GM19397 (cell line): ENCODE measurements around the gene SMYD3.
A peak's percentile ranks its signal among the peaks of the same experiment; 100 is the strongest.
"Not testable (repeated sequence)": the region's sequence is repeated elsewhere in the genome, so short reads cannot be mapped to it uniquely, and the experiment has no call there.

Experiments
- ATAC-seq: cut with Tn5 transposase; IDR thresholded peaks from one replicate; pipeline ENCODE4 v1.9.1; 2021; ENCODE audit warnings: mild to moderate bottlenecking, moderate library complexity; ENCODE audit not compliant: unreplicated experiment

SMYD3 gene

GRCh38 chr1:246364415-246364941 is 142.6 kb downstream of the SMYD3 start:
- peak; percentile 55 for ATAC-seq

GRCh38 chr1:246357014-246357598 is 150.0 kb downstream of the SMYD3 start:
- ATAC-seq: not testable (repeated sequence)

- no peak for ATAC-seq
Observed at GRCh38 chr1:246355411-246356230, 151.5 kb downstream of the SMYD3 start.

- ATAC-seq: no peak
Observed at GRCh38 chr1:246351721-246352120, 155.4 kb downstream of the SMYD3 start.

GRCh38 chr1:246350745-246351144 is 156.3 kb downstream of the SMYD3 start:
- no peak for ATAC-seq

GRCh38 chr1:246343937-246344336 is 163.1 kb downstream of the SMYD3 start:
- ATAC-seq: no peak

GRCh38 chr1:246343251-246343650 is 163.8 kb downstream of the SMYD3 start:
- no peak for ATAC-seq

GRCh38 chr1:246338546-246338945 is 168.5 kb downstream of the SMYD3 start:
- ATAC-seq: no peak

GRCh38 chr1:246338098-246338497 is 169.0 kb downstream of the SMYD3 start:
- no peak for ATAC-seq

- no peak for ATAC-seq
Observed at GRCh38 chr1:246335151-246335550, 171.9 kb downstream of the SMYD3 start.

GRCh38 chr1:246333855-246334254 is 173.2 kb downstream of the SMYD3 start:
- no peak for ATAC-seq

GRCh38 chr1:246332078-246332477 is 175.0 kb downstream of the SMYD3 start:
- ATAC-seq: no peak

GRCh38 chr1:246329900-246330299 is 177.2 kb downstream of the SMYD3 start:
- peak; percentile 94 for ATAC-seq

GRCh38 chr1:246329292-246329691 is 177.8 kb downstream of the SMYD3 start:
- not testable (repeated sequence) for ATAC-seq

GRCh38 chr1:246324711-246325110 is 182.4 kb downstream of the SMYD3 start:
- ATAC-seq: no peak

- not testable (repeated sequence) for ATAC-seq
Observed at GRCh38 chr1:246324033-246324432, 183.0 kb downstream of the SMYD3 start.

- no peak for ATAC-seq
Observed at GRCh38 chr1:246320286-246320685, 186.8 kb downstream of the SMYD3 start.

GRCh38 chr1:246319083-246319714 is 187.9 kb downstream of the SMYD3 start:
- no peak for ATAC-seq

GRCh38 chr1:246318622-246319021 is 188.5 kb downstream of the SMYD3 start:
- no peak for ATAC-seq

GRCh38 chr1:246318036-246318359 is 189.1 kb downstream of the SMYD3 start:
- ATAC-seq: no peak

- no peak for ATAC-seq
Observed at GRCh38 chr1:246317332-246318035, 189.6 kb downstream of the SMYD3 start.
